Hematopoietic multipotent progenitor cell (in vitro differentiated cells): ENCODE data around the gene SNX10. TPM values are rescaled to one million over a fixed set of nuclear protein-coding genes. Genes with fewer than 3 reads are reported as not detected.

Experiments
- DNase-seq, 3 donors: peaks; one replicate each; pipeline ENCODE4 v3.0.0-alpha.2; 2011 to 2015; ENCODE audit warnings: low read depth in 2 of 3, low spot score in 2 of 3
- total RNA-seq: library from RNA; depleted of rRNA; stranded (reverse); fragments of >200 nt; gene quantifications from one replicate; pipeline ENCODE4 v1.2.3, GENCODE V29; 2012

SNX10 gene
- total RNA-seq, 1 donor, result 7.3 TPM

DNA sequence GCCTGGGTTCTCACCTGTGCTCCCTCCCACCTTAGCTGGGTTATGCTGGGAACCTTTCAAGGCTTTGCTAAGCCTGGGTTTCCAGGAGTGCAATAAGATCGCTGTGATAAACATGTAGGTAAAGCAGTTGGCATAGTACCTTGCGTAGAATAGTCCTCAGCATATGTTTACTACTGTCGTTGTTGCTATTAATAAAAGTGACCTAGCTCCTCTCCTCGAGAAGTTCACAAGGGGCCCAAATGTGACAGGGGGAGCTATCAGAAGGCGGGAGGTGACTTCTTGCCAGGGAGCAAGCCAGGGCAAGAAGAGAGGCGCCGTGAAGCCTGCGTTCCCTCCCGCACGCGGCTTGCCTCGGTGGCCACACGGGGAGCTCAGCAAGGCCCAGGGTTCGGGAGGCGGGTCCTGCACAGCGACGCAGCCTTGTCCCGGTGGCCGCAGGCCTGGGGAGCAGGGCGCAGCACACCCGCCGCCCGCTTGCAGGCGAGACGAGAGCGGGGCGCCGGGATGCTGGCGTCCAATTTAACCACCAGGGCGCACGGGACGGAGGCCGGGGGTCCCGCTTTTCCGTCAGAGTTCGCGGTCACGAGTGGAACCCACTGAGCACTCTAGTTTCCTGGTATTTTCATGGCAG lies 106.2 kb downstream of the SNX10 start:
- no peak for DNase-seq

DNA sequence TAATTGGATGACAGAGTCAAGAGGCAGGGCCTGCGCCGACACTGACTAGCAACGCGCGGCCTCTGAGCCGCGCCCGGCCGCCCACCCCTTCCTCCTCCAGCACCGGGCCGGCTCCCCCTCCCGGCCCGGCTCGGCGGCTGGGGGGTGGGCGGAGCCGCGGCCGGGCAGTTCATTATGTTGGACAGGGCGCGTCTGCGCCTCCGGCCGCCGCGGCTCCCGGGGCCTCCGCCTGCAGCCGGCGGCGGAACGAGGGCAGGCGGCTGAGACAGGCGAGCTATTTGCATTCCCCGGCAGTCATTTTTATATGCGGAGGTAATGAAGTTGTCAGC lies 106.7 kb downstream of the SNX10 start:
- peak in 2 of 3 donors; percentile 82 to 86 for DNase-seq

DNA sequence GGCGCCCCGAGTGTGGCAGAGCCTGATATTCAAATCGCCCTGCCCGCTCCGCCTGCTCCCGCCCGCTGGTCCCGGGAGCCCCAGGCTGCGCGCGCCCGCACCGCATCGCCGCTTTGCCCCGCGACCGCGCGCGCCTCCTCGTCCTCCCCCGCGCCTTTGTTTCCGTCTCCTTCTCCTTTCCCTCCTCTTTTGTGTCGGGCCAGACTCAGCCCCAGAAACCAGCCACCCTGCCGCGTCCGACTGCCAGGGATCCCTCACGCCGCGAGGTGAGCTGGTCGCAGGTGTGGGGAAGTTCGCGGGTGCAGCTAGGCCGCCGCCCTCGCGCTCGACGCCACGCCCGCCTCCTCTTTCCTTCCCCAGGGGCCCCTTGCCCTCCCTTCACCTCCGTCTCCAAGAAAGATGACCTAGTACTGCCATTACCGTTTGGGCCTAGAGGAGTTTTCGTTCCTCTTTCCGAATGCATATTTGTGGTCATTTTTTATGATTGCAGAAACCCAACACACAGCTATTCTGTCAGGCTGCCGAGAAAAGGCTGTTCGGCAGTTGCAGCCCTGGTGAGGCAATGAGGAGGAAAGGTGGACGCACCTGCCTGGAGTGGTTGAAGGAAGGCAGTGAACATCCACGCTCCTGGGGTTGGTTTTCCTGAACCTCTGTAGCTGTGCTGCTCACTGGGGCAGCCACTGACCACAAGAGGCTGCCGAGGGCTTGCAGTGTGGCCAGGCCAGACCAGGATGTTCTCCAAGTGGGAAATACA lies 107.3 kb downstream of the SNX10 start:
- DNase-seq, result peak in 2 of 3 donors; percentile 80 to 91

DNA sequence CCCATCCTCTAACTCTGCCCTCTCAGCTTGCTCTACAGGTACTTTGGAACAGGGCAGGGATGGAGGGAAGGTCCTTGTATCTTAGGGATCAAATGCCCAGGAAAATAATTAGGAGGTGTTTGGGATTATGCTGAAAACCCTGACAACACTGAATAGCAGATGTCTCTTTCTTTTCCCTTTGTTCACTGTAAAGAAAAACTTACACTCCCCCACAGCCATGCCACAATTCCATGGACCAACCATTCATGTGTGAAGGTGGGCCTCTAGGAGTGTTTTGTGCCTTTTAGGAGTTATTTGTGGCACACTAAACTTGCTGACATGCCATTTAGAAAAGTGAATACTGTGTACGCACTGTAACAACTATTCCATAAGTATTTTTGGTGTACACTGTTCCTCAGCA lies 108.1 kb downstream of the SNX10 start:
- DNase-seq, result no peak

GRCh38 chr7:26403640-26404039 lies 112.0 kb downstream of the SNX10 start:
- DNase-seq, result no peak

- DNase-seq, result no peak
Measured at GRCh38 chr7:26404189-26404996, 112.7 kb downstream of the SNX10 start.

GRCh38 chr7:26406433-26406832 lies 114.8 kb downstream of the SNX10 start:
- DNase-seq, result no peak

GRCh38 chr7:26409661-26410547 lies 118.2 kb downstream of the SNX10 start:
- no peak for DNase-seq

- DNase-seq, result no peak
Measured at GRCh38 chr7:26413007-26413691, 121.5 kb downstream of the SNX10 start.

DNA sequence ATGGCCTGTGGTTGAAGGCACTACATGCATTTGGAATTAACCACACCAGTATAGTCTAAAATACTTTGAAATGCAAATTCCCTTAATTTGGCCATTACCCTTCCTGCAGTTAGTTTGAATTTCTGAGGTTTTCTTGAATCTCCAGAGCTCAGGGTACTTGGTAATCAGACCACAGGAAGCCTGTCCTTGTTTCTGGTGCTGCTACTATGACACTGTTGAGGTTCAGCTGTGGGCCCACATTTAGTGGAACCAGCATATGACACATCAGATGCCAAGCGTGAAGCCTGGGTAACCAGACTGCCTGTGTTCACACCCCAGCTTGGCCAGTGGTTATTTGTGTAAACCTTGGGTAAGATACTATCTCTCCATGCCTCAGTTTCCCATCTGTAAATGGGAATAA lies 124.3 kb downstream of the SNX10 start:
- DNase-seq, result peak in 2 of 3 donors; percentile 2 to 52

GRCh38 chr7:26417911-26418413 lies 126.3 kb downstream of the SNX10 start:
- no peak for DNase-seq

DNA sequence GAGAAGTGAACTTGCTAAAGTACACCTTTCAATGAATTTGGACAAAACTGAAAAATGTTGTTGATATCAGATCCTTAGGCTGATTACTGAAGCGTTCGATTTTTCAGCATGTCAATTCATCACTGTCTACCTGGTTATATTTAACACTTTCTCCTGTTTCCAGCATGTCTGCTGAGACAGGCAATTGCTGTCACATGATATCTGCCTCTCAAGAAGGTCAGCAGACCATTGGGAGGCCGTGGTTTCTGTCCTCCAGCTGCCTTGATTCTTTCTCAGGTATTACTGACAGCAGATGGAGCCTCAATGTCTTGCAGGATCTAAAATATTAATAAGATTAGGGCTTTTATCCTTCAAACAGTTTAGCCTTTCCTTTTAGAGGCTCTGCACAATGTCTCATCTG lies 127.5 kb downstream of the SNX10 start:
- no peak for DNase-seq

DNA sequence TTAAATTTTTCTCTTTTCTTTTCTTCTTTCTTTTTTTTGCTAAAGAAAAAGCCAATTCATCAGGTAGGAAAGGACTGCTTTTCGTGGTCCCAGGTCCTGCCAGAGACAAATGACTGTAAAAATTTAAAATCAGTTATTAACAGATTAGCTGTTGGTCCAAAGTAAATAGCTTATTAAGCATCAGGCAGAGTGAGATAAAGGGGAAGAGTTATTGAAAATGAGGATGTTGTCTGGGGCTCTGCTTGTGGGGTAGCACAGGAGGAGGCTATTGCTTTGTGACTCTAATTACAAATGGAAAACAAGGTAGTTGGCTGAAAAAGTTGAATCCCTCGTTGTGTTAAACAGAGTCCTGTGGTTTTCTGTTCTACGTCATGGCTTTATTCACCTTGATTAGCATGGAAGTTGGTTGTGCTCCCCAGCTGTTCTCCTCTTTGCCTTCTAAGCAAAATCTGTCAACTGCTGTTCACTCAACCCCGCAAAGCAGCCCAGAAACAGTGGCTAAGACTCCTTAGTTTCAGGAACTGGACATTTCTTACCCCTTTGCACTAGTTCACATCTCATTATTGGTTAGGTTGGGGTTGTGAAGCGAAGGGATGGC lies 128.9 kb downstream of the SNX10 start:
- DNase-seq, result peak in 2 of 3 donors; percentile 5 to 61

DNA sequence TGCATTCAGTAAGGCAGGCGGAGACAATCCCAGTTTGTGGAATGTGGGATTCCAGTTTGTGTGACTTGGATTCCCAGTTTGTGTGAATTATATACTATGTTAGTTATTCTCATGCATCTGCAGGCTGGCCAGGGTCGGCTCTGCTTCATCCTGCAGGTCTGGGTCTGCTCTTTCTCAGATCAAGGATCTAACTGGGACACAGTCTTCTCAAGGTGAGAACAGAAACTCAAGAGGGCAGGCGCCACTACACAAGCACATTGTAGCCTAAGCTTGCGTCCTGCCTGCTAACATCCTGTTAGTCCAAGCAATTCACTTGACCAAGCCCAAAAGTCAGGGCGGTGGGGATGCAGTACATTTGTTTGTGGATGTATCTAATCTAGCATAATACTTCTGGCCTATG lies 131.1 kb downstream of the SNX10 start:
- no peak for DNase-seq

DNA sequence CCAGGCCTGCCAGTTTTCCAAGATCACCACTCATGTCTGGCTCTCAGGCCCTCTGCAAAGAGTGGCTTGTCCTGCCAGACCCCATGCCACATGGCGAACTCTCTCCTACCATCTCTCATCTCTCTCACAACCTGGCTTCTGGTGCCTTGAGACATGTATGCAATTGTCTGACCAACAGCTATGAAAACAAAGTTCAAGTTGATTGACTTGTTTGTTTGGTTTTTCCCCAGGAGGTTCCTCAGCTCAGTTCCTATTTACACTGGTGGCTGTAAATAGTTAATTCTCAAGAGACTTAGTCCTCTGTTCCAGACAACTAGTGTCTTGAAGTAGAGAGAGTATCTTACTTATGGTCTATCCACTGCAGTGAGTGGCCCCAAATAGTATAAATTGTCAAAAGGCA lies 131.8 kb downstream of the SNX10 start:
- DNase-seq, result no peak
